DOHH2 (cell line): Measurements from ENCODE around the gene ARHGDIB.

Experiments
- H3F3A ChIP-seq: fragments of 200-600 bp; sonication (generic), shearing (Covaris generic); 2 replicates; pipeline ENCODE4 v1.6.0; 2016; ENCODE audit warnings: antibody characterized with exemption, mild to moderate bottlenecking; ENCODE audit not compliant: control insufficient read depth, insufficient read depth
- H3K27ac ChIP-seq: fragments of 200-600 bp; sonication (generic); 2 replicates; pipeline ENCODE4 v1.5.1; 2014; ENCODE audit warnings: low read depth, mild to moderate bottlenecking, low read length, moderate library complexity
- H3K27me3 ChIP-seq: fragments of 200-600 bp; sonication (generic); 2 replicates; pipeline ENCODE4 v1.6.1; 2014; ENCODE audit warnings: mild to moderate bottlenecking, low read length, mixed read lengths; ENCODE audit not compliant: control insufficient read depth
- H3K36me3 ChIP-seq: fragments of 200-600 bp; sonication (generic); 2 replicates; pipeline ENCODE4 v1.6.1; 2014; ENCODE audit warnings: mild to moderate bottlenecking, low read length, moderate library complexity, mixed read lengths; ENCODE audit not compliant: control insufficient read depth
- H3K4me1 ChIP-seq: fragments of 200-600 bp; sonication (generic); 2 replicates; pipeline ENCODE4 v1.6.1; 2014; ENCODE audit warnings: mild to moderate bottlenecking, low read length, mixed read lengths; ENCODE audit not compliant: control insufficient read depth
- H3K4me2 ChIP-seq: fragments of 200-600 bp; sonication (generic); 2 replicates; pipeline ENCODE4 v1.6.0; 2014; ENCODE audit warnings: mild to moderate bottlenecking, low read length, moderate library complexity
- H3K4me3 ChIP-seq: fragments of 200-600 bp; sonication (generic); 2 replicates; pipeline ENCODE4 v1.5.1; 2014; ENCODE audit warnings: mild to moderate bottlenecking, low read length, mixed read lengths
- H3K79me2 ChIP-seq: fragments of 200-600 bp; sonication (generic); 2 replicates; pipeline ENCODE4 v1.6.1; 2014; ENCODE audit warnings: mild to moderate bottlenecking, low read length, mixed read lengths; ENCODE audit not compliant: control insufficient read depth
- H3K9me2 ChIP-seq: fragments of 200-600 bp; sonication (generic); replicated peaks from 2 replicates; pipeline ENCODE4 v1.6.1; 2014; ENCODE audit warnings: mild to moderate bottlenecking, low read length, mixed read lengths; ENCODE audit not compliant: control insufficient read depth
- H3K9me3 ChIP-seq: fragments of 200-600 bp; sonication (generic); 2 replicates; pipeline ENCODE4 v1.6.1; 2014; ENCODE audit warnings: antibody characterized with exemption, low read length, mixed read lengths; ENCODE audit not compliant: control insufficient read depth, insufficient read depth
- H4K20me1 ChIP-seq: fragments of 200-600 bp; sonication (generic); 2 replicates; pipeline ENCODE4 v1.6.0; 2014; ENCODE audit warnings: low read depth, mild to moderate bottlenecking, antibody characterized with exemption, low read length, moderate library complexity; ENCODE audit not compliant: control insufficient read depth, insufficient read depth
- CTCF ChIP-seq: fragments of 200-600 bp; sonication (generic); IDR thresholded peaks from one replicate; pipeline ENCODE4 v1.5.1; 2014; ENCODE audit warnings: antibody characterized with exemption, mild to moderate bottlenecking, low read depth, low read length; ENCODE audit not compliant: poor library complexity, severe bottlenecking
- EZH2phosphoT487 ChIP-seq: fragments of 200-600 bp; sonication (generic); IDR thresholded peaks from 2 replicates; pipeline ENCODE4 v1.6.1; 2017; ENCODE audit warnings: borderline replicate concordance, mild to moderate bottlenecking, antibody characterized with exemption, low read length, moderate library complexity, mixed read lengths

The ARHGDIB gene

GRCh38 chr12:14975457-14975856 lies 14.1 kb upstream of the ARHGDIB start:
- Histone ChIP-seq H4K20me1 (no peaks in the 10 kb centered on the region), H3F3A (no peaks in the 10 kb centered on the region), H3K79me2 (no peaks in the 10 kb centered on the region), H3K4me3 (no peak overlapping the region), H3K9me2 (no peaks in the 10 kb centered on the region; the same call in 1 of the 2 replicates), H3K4me1 (peaks cover 3% of the 10 kb centered on the region; the same call in 1 of the 2 replicates), H3K9me3 (no peaks in the 10 kb centered on the region), H3K27me3 (no peaks in the 10 kb centered on the region), H3K36me3 (no peaks in the 10 kb centered on the region), H3K27ac (no peak overlapping the region), H3K4me2 (no peak overlapping the region)
- TF ChIP-seq CTCF: no peak
- no peak for TF ChIP-seq EZH2phosphoT487

GRCh38 chr12:14974633-14975032 lies 13.2 kb upstream of the ARHGDIB start:
- Histone ChIP-seq H3K79me2 (no peaks in the 10 kb centered on the region), H3K9me3 (no peaks in the 10 kb centered on the region), H3K4me2 (no peak overlapping the region), H3F3A (no peaks in the 10 kb centered on the region), H3K9me2 (no peaks in the 10 kb centered on the region; the same call in 1 of the 2 replicates), H3K36me3 (no peaks in the 10 kb centered on the region), H4K20me1 (no peaks in the 10 kb centered on the region), H3K4me3 (no peak overlapping the region), H3K27ac (no peak overlapping the region), H3K27me3 (no peaks in the 10 kb centered on the region), H3K4me1 (peaks cover 3% of the 10 kb centered on the region; the same call in 1 of the 2 replicates)
- no peak for TF ChIP-seq CTCF
- TF ChIP-seq EZH2phosphoT487: no peak

- Histone ChIP-seq H3K9me3 (no peaks in the 10 kb centered on the region), H3K4me2 (no peak within 1 kb of the TSS), H3K79me2 (no peaks in the 10 kb centered on the region), H3K4me1 (no peaks in the 10 kb centered on the region), H3K27ac (no peak within 1 kb of the TSS), H3F3A (no peaks in the 10 kb centered on the region), H3K27me3 (no peaks in the 10 kb centered on the region), H3K9me2 (no peaks in the 10 kb centered on the region; the same call in 1 of the 2 replicates), H4K20me1 (no peaks in the 10 kb centered on the region), H3K36me3 (no peaks in the 10 kb centered on the region), H3K4me3 (no peak within 1 kb of the TSS)
- TF ChIP-seq CTCF (no peak), EZH2phosphoT487 (no peak)
These were observed 11.4 kb upstream of the ARHGDIB start, which contains the start of gene PDE6H for GRCh38 chr12:14972816-14973215. Gene PDE6H, plus strand, starts transcription at chr12:14973042. Its CDS starts 4,971 bp downstream, at chr12:14978013.

GRCh38 chr12:14970473-14970872 lies 9.1 kb upstream of the ARHGDIB start:
- Histone ChIP-seq H3K4me3 (no peak overlapping the region), H3K79me2 (no peaks in the 10 kb centered on the region), H3K9me3 (no peaks in the 10 kb centered on the region), H4K20me1 (no peaks in the 10 kb centered on the region), H3F3A (peaks cover 1% of the 10 kb centered on the region; the same call in 1 of the 2 replicates), H3K36me3 (no peaks in the 10 kb centered on the region), H3K27ac (no peak overlapping the region), H3K27me3 (no peaks in the 10 kb centered on the region), H3K4me2 (no peak overlapping the region), H3K9me2 (no peaks in the 10 kb centered on the region; the same call in 1 of the 2 replicates), H3K4me1 (peaks cover 10% of the 10 kb centered on the region)
- no peak for TF ChIP-seq CTCF
- TF ChIP-seq EZH2phosphoT487: no peak
